Tracheal epithelial cell (primary cell): Measurements from ENCODE around the gene HYAL1. TPM values are rescaled to one million over a fixed set of nuclear protein-coding genes. Genes with fewer than 3 reads are reported as not detected.

Experiments
- total RNA-seq: library from RNA; depleted of rRNA; stranded (reverse); fragments of >200 nt; gene quantifications from 2 replicates; pipeline ENCODE4 v1.2.1, GENCODE V29; 2014

Gene HYAL1
- total RNA-seq: 4.8 and 6.6 TPM in 2 replicates

GRCh38 chr3:50303013-50303815, at the start of gene HYAL1:
Gene HYAL1, minus strand, starts transcription at chr3:50303574. Its CDS starts 618 bp downstream, at chr3:50302956.

GRCh38 chr3:50350527-50351322, 47.4 kb upstream of the HYAL1 start, which contains the start of the genes CYB561D2 and NPRL2:
Gene CYB561D2, plus strand, starts transcription at chr3:50350862. Its CDS starts 572 bp downstream, at chr3:50351434.
Gene NPRL2, minus strand, starts transcription at chr3:50350775. Its CDS starts 123 bp downstream, at chr3:50350652.

GRCh38 chr3:50345586-50346234, 42.3 kb upstream of the HYAL1 start, which contains the start of gene ZMYND10:
Gene ZMYND10, minus strand, starts transcription at chr3:50345732. Its CDS starts 153 bp downstream, at chr3:50345579.

GRCh38 chr3:50340448-50341329, 37.3 kb upstream of the HYAL1 start, which contains the start of gene RASSF1:
Gene RASSF1, minus strand, starts transcription at chr3:50340836. Its CDS starts 31 bp downstream, at chr3:50340805.

GRCh38 chr3:50327943-50328691, 24.7 kb upstream of the HYAL1 start, which contains the start of gene TUSC2:
Gene TUSC2, minus strand, starts transcription at chr3:50328223. Its CDS starts 124 bp downstream, at chr3:50328099.

GRCh38 chr3:50322386-50323091, 19.2 kb upstream of the HYAL1 start, which contains the start of gene HYAL2:
Gene HYAL2, minus strand, starts transcription at chr3:50322745. Its CDS starts 2,256 bp downstream, at chr3:50320489.

GRCh38 chr3:50298836-50299637, 4.3 kb downstream of the HYAL1 start, which contains the start of the genes HYAL3 and NAA80:
Gene HYAL3, minus strand, starts transcription at chr3:50299405. Its CDS starts 3,803 bp downstream, at chr3:50295602.
Gene NAA80, minus strand, starts transcription at chr3:50299405. Its CDS starts 1,942 bp downstream, at chr3:50297463.

GRCh38 chr3:50292159-50293078, 11.0 kb downstream of the HYAL1 start, which contains the start of gene IFRD2:
Gene IFRD2, minus strand, starts transcription at chr3:50292429. Its CDS starts 155 bp downstream, at chr3:50292274.

GRCh38 chr3:50278880-50279224, 24.5 kb downstream of the HYAL1 start, which contains the start of gene LSMEM2:
Gene LSMEM2, plus strand, starts transcription at chr3:50279087. Its CDS starts 27 bp downstream, at chr3:50279114.

GRCh38 chr3:50268703-50269451, 34.5 kb downstream of the HYAL1 start, which contains the start of gene SEMA3B:
Gene SEMA3B, plus strand, starts transcription at chr3:50269147. Its CDS starts 94 bp downstream, at chr3:50269241.

Other genes with a start within 250 kb of the HYAL1 start
- gene RBM5, start 214.7 kb downstream of the HYAL1 start, total RNA-seq: 66.9 and 72.5 TPM in 2 replicates
- 65.3 and 87.8 TPM in 2 replicates for gene SEMA3F, start 148.2 kb downstream of the HYAL1 start, total RNA-seq
- 0.43 TPM in 1 of 2 replicates, not detected in the other for gene GNAT1, start 112.0 kb downstream of the HYAL1 start, total RNA-seq
- gene SLC38A3, start 98.3 kb downstream of the HYAL1 start, total RNA-seq: not detected in 2 replicates
- gene GNAI2, start 67.4 kb downstream of the HYAL1 start, total RNA-seq: 85.3 and 148 TPM in 2 replicates
- 8.2 and 15.6 TPM in 2 replicates for gene SEMA3B, start 34.4 kb downstream of the HYAL1 start, total RNA-seq
- not detected in 2 replicates for gene LSMEM2, start 24.5 kb downstream of the HYAL1 start, total RNA-seq
- 150 and 196 TPM in 2 replicates for gene IFRD2, start 11.1 kb downstream of the HYAL1 start, total RNA-seq
- gene HYAL3, start 4.2 kb downstream of the HYAL1 start, total RNA-seq: 7.5 and 14.7 TPM in 2 replicates
- 3.1 and 3.4 TPM in 2 replicates for gene NAA80, start 4.2 kb downstream of the HYAL1 start, total RNA-seq
- 74.0 and 95.7 TPM in 2 replicates for gene HYAL2, start 19.2 kb upstream of the HYAL1 start, total RNA-seq
- 14.9 and 16.9 TPM in 2 replicates for gene TUSC2, start 24.6 kb upstream of the HYAL1 start, total RNA-seq
- 17.4 and 23.2 TPM in 2 replicates for gene RASSF1, start 37.3 kb upstream of the HYAL1 start, total RNA-seq
- gene ZMYND10, start 42.2 kb upstream of the HYAL1 start, total RNA-seq: 0.24 and 1.9 TPM in 2 replicates
- 15.6 and 18.3 TPM in 2 replicates for gene NPRL2, start 47.2 kb upstream of the HYAL1 start, total RNA-seq
- gene CYB561D2, start 47.3 kb upstream of the HYAL1 start, total RNA-seq: 17.1 and 28.4 TPM in 2 replicates
- gene TMEM115, start 55.9 kb upstream of the HYAL1 start, total RNA-seq: 31.1 and 45.1 TPM in 2 replicates
- gene CACNA2D2, start 200.1 kb upstream of the HYAL1 start, total RNA-seq: not detected in 2 replicates